H1 (cell line): ENCODE results near the gene MCC.

Experiments used
- CEBPB ChIP-seq: IDR thresholded peaks from 2 replicates; pipeline ENCODE4 v1.6.1; 2012; ENCODE audit warnings: low read depth, low read length
- EZH2 ChIP-seq: fragments of 200-600 bp; sonication (generic); IDR thresholded peaks from 2 replicates; pipeline ENCODE4 v1.7.1; 2012; ENCODE audit warnings: low read depth, mild to moderate bottlenecking, moderate library complexity, low read length, inconsistent platforms; ENCODE audit not compliant: severe bottlenecking
- FOSL1 ChIP-seq: IDR thresholded peaks from 2 replicates; pipeline ENCODE4 v1.6.1; 2011; ENCODE audit warnings: mild to moderate bottlenecking, low read depth, low read length, moderate library complexity; ENCODE audit not compliant: insufficient read depth
- SUZ12 ChIP-seq: fragments of 200-600 bp; sonication (generic); IDR thresholded peaks from 2 replicates; pipeline ENCODE4 v1.6.1; 2012; ENCODE audit warnings: mild to moderate bottlenecking, inconsistent platforms, low read length, moderate library complexity, mixed read lengths
- TF ChIP-seq, protein P1 (sequence below), 3 experiments: IDR thresholded peaks; 1 replicate in 2 of 3; 2 replicates in 1 of 3; pipeline versions ENCODE4 v1.5.1 to v1.6.1; 2011; ENCODE audit warnings: low read length in 3 of 3, mild to moderate bottlenecking in 3 of 3, inconsistent platforms in 2 of 3, low read depth in 1 of 3, moderate library complexity in 1 of 3; ENCODE audit not compliant: insufficient read depth in 1 of 3; ENCODE audit errors: control extremely low read depth in 1 of 3

GRCh38 chr5:113299591-113299990 is 188.7 kb downstream of the MCC start:
- TF ChIP-seq, protein P1, sequence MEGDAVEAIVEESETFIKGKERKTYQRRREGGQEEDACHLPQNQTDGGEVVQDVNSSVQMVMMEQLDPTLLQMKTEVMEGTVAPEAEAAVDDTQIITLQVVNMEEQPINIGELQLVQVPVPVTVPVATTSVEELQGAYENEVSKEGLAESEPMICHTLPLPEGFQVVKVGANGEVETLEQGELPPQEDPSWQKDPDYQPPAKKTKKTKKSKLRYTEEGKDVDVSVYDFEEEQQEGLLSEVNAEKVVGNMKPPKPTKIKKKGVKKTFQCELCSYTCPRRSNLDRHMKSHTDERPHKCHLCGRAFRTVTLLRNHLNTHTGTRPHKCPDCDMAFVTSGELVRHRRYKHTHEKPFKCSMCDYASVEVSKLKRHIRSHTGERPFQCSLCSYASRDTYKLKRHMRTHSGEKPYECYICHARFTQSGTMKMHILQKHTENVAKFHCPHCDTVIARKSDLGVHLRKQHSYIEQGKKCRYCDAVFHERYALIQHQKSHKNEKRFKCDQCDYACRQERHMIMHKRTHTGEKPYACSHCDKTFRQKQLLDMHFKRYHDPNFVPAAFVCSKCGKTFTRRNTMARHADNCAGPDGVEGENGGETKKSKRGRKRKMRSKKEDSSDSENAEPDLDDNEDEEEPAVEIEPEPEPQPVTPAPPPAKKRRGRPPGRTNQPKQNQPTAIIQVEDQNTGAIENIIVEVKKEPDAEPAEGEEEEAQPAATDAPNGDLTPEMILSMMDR (IDR thresholded peaks at IDR 0.05; ENCODE audit: control extremely low read depth in 1 of 3, insufficient read depth in 1 of 3, low read depth in 1 of 3, low read length in 3 of 3), result no peak
- TF ChIP-seq SUZ12 (no peak), EZH2 (no peak), CEBPB (no peak), FOSL1 (no peak)
